ENCODE data around the gene TMEM178A.

TMEM178A gene

GRCh38 chr2:39673018-39673417 is 7.3 kb downstream of the TMEM178A start:
- TF ChIP-seq, protein P1, sequence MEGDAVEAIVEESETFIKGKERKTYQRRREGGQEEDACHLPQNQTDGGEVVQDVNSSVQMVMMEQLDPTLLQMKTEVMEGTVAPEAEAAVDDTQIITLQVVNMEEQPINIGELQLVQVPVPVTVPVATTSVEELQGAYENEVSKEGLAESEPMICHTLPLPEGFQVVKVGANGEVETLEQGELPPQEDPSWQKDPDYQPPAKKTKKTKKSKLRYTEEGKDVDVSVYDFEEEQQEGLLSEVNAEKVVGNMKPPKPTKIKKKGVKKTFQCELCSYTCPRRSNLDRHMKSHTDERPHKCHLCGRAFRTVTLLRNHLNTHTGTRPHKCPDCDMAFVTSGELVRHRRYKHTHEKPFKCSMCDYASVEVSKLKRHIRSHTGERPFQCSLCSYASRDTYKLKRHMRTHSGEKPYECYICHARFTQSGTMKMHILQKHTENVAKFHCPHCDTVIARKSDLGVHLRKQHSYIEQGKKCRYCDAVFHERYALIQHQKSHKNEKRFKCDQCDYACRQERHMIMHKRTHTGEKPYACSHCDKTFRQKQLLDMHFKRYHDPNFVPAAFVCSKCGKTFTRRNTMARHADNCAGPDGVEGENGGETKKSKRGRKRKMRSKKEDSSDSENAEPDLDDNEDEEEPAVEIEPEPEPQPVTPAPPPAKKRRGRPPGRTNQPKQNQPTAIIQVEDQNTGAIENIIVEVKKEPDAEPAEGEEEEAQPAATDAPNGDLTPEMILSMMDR (IDR thresholded peaks at IDR 0.05; ENCODE audit: borderline replicate concordance, insufficient read depth, low read depth, low read length) = no peak
- H3K4me3 ChIP-seq (ENCODE audit: low read depth, low read length) = no peak overlapping the region

GRCh38 chr2:39676342-39676741 is 10.6 kb downstream of the TMEM178A start:
- no peak overlapping the region for H3K4me3 ChIP-seq (ENCODE audit: low read depth, low read length)
- TF ChIP-seq, protein P1 (IDR thresholded peaks at IDR 0.05; ENCODE audit: borderline replicate concordance, insufficient read depth, low read depth, low read length) = no peak

DNA sequence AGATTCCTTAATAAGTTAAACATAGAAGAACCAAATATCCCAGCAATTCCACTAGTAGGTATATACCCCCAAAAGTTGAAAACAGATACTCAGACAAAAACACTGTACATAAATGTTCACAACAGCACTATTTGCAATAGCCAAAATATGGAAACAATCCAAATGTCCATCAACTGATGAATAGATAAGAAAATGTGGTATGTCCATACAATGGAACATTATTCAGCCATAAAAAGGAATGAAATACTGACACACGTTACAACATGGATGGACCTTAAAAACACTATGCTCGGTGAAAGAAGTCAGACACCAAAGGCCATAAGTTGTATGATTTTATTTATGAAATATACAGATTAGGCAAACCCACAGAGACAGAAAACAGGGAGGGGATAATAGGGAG is 12.5 kb downstream of the TMEM178A start:
- TF ChIP-seq, protein P1 (IDR thresholded peaks at IDR 0.05; ENCODE audit: borderline replicate concordance, insufficient read depth, low read depth, low read length) = no peak
- H3K4me3 ChIP-seq (ENCODE audit: low read depth, low read length) = no peak overlapping the region

DNA sequence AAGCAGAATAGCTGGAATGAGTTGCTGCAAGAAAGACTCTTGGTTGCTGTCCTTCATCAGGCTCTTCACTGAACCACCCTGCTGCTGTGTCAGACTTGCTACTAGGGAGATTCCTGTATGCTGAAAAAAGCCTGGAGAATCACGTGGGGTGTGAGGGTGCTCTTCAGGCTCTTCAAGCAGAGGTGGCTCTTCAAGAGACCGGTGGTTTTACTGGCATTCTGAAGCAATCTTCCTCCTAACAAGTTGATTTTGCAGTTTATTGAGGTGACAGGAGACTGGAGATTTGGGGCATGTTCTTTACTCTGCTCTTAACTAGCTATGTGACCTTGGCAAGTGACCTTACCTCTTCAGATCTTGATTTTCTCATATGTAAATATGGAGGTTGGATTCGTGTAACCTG is 14.1 kb downstream of the TMEM178A start:
- H3K4me3 ChIP-seq (ENCODE audit: low read depth, low read length) = no peak overlapping the region
- TF ChIP-seq, protein P1 (IDR thresholded peaks at IDR 0.05; ENCODE audit: borderline replicate concordance, insufficient read depth, low read depth, low read length) = no peak

DNA sequence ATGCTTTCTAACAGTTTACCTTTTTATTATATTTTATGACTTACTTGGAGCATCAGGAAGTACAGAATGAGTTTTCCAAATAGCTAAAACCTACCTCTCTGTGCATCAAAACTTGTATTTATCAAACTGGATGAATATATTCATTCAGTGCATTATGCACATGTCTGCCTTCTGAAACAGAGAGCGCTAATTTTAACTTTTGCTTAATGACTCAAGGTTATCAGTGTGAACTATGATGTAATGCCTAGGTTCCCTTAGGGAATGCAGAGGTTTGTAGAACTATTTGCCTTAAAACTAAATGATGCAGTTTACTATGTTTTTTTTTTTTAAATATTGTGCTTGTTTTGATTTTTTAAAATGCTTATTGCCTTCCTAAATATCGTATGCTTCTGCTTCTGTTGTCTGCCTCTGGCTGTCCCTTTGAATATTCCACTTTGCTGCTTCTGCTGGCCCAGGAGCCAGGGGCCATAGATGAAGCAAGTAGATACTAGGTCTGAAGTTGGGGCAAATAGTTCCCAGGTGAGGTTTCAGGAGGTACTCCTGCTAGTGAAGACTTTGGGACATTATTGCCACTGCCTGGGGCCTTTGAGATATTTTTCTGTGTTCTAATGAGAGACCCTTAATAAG is 16.5 kb downstream of the TMEM178A start:
- TF ChIP-seq, protein P1 (IDR thresholded peaks at IDR 0.05; ENCODE audit: borderline replicate concordance, insufficient read depth, low read depth, low read length) = no peak
- no peak overlapping the region for H3K4me3 ChIP-seq (ENCODE audit: low read depth, low read length)

GRCh38 chr2:39683022-39683699 is 17.4 kb downstream of the TMEM178A start:
- TF ChIP-seq, protein P1 (IDR thresholded peaks at IDR 0.05; ENCODE audit: borderline replicate concordance, insufficient read depth, low read depth, low read length) = no peak
- H3K4me3 ChIP-seq (ENCODE audit: low read depth, low read length) = no peak overlapping the region

DNA sequence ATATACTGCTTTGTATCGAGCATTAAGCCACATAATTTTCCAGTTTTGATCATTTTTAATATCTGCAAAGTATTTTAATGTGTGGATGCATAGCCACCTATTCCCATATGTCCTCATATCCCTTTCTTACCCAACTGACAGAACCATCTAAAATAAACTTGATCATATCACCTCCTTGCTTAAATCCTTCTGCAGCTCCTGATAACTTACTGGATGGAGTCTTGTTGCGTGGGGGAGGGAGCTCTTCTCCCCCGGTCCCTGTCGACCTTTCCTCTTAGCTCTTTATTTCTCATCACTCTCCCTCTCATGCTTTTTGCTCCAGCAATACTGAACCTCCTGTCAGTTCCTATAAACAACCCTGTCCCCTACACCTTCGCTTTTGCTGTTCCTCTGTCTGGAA is 18.7 kb downstream of the TMEM178A start:
- TF ChIP-seq, protein P1 (IDR thresholded peaks at IDR 0.05; ENCODE audit: borderline replicate concordance, insufficient read depth, low read depth, low read length) = no peak
- no peak overlapping the region for H3K4me3 ChIP-seq (ENCODE audit: low read depth, low read length)
